ENCODE measurements around the gene AZU1. TPM values are rescaled to one million over a fixed set of nuclear protein-coding genes. Genes with fewer than 3 reads are reported as not detected.

The AZU1 gene
- total and polyA plus RNA-seq, 2 of the 8 experiments (the other 6 are each of a cell fraction or from before 2014, with no cell fraction given): 0.80 to 1.3 TPM

- TF ChIP-seq ATF2 (IDR thresholded peaks at IDR 0.05; ENCODE audit: low read length): no peak
- TF ChIP-seq GTF2F1 (IDR thresholded peaks at IDR 0.05; ENCODE audit: borderline replicate concordance, low read depth, low read length): no peak
- no peak for TF ChIP-seq TAF1 (IDR thresholded peaks at IDR 0.05; ENCODE audit: low read depth, low read length)
- TF ChIP-seq GABPA (IDR thresholded peaks at IDR 0.05; ENCODE audit: borderline replicate concordance, insufficient read depth, low read length): no peak
- TF ChIP-seq POU5F1 (IDR thresholded peaks at IDR 0.05; ENCODE audit: low read depth, low read length): no peak
- TF ChIP-seq SIX5 (IDR thresholded peaks at IDR 0.05; ENCODE audit: low read depth, low read length): no peak
- no peak for TF ChIP-seq HDAC2 (IDR thresholded peaks at IDR 0.05; ENCODE audit: borderline replicate concordance in 1 of 2, low read depth in 2 of 2, low read length in 2 of 2)
These were observed 26.9 kb downstream of the AZU1 start (continued) for GRCh38 chr19:854549-854948.
